ENCODE results near the gene SLK.

DNA sequence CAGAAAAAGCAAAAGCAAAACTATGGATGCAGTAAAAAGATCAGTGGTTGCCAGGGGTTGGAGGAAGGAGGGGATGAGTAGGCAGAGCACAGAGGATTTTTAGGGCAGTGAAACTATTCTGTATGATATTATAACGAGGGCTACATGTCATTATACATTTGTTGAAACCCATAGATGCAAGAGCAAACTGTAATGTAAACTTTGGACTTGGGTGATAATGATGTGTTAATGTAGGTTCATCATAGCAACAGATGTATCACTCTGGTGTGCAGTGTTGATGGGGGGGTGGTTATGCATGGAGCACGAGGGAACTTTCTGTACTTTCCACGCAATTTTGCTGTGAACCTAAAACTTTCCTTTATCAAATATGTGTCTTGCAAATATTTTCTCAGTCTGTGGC, 23.2 kb downstream of the SLK start:
- TF ChIP-seq POLR2AphosphoS2 (IDR thresholded peaks at IDR 0.05; ENCODE audit: low read depth, low read length), result no peak
- TF ChIP-seq, protein P1, sequence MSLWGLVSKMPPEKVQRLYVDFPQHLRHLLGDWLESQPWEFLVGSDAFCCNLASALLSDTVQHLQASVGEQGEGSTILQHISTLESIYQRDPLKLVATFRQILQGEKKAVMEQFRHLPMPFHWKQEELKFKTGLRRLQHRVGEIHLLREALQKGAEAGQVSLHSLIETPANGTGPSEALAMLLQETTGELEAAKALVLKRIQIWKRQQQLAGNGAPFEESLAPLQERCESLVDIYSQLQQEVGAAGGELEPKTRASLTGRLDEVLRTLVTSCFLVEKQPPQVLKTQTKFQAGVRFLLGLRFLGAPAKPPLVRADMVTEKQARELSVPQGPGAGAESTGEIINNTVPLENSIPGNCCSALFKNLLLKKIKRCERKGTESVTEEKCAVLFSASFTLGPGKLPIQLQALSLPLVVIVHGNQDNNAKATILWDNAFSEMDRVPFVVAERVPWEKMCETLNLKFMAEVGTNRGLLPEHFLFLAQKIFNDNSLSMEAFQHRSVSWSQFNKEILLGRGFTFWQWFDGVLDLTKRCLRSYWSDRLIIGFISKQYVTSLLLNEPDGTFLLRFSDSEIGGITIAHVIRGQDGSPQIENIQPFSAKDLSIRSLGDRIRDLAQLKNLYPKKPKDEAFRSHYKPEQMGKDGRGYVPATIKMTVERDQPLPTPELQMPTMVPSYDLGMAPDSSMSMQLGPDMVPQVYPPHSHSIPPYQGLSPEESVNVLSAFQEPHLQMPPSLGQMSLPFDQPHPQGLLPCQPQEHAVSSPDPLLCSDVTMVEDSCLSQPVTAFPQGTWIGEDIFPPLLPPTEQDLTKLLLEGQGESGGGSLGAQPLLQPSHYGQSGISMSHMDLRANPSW (CRISPR knock-in tag; IDR thresholded peaks at IDR 0.05; ENCODE audit: borderline replicate concordance), result no peak
- no peak for TF ChIP-seq ZNF333 (CRISPR knock-in tag; IDR thresholded peaks at IDR 0.05; ENCODE audit: borderline replicate concordance)
- TF ChIP-seq, protein P2, sequence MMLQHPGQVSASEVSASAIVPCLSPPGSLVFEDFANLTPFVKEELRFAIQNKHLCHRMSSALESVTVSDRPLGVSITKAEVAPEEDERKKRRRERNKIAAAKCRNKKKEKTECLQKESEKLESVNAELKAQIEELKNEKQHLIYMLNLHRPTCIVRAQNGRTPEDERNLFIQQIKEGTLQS (CRISPR knock-in tag; IDR thresholded peaks at IDR 0.05), result no peak
- TF ChIP-seq, protein P3, sequence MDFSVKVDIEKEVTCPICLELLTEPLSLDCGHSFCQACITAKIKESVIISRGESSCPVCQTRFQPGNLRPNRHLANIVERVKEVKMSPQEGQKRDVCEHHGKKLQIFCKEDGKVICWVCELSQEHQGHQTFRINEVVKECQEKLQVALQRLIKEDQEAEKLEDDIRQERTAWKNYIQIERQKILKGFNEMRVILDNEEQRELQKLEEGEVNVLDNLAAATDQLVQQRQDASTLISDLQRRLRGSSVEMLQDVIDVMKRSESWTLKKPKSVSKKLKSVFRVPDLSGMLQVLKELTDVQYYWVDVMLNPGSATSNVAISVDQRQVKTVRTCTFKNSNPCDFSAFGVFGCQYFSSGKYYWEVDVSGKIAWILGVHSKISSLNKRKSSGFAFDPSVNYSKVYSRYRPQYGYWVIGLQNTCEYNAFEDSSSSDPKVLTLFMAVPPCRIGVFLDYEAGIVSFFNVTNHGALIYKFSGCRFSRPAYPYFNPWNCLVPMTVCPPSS (IDR thresholded peaks at IDR 0.05), result no peak
- TF ChIP-seq CEBPB (IDR thresholded peaks at IDR 0.05; ENCODE audit: borderline replicate concordance, low read depth, low read length), result no peak
- no peak for TF ChIP-seq POLR2G (IDR thresholded peaks at IDR 0.05; ENCODE audit: low read depth, low read length)
- TF ChIP-seq MEF2D (CRISPR knock-in tag; IDR thresholded peaks at IDR 0.05), result no peak
- TF ChIP-seq ZNF790 (CRISPR knock-in tag; IDR thresholded peaks at IDR 0.05; ENCODE audit: borderline replicate concordance), result no peak

All from HepG2 (cell line).